ENCODE measurements around the gene YJU2.

GRCh38 chr19:4284176-4284958 is 37.5 kb downstream of the YJU2 start:
- TF ChIP-seq CTCF (IDR thresholded peaks at IDR 0.05 in 2 of 3, conservative IDR thresholded peaks at IDR 0.05 in 1 of 3; ENCODE audit: borderline replicate concordance in 1 of 3, insufficient read depth in 1 of 3, low read depth in 2 of 3, low read length in 2 of 3) (no peak), ZFX (IDR thresholded peaks at IDR 0.05) (no peak)
